ENCODE results near the gene KLK5. TPM values are rescaled to one million over a fixed set of nuclear protein-coding genes. Genes with fewer than 3 reads are reported as not detected.

KLK5 gene
- total RNA-seq, 1 experiment from 2014 or later = not detected

DNA sequence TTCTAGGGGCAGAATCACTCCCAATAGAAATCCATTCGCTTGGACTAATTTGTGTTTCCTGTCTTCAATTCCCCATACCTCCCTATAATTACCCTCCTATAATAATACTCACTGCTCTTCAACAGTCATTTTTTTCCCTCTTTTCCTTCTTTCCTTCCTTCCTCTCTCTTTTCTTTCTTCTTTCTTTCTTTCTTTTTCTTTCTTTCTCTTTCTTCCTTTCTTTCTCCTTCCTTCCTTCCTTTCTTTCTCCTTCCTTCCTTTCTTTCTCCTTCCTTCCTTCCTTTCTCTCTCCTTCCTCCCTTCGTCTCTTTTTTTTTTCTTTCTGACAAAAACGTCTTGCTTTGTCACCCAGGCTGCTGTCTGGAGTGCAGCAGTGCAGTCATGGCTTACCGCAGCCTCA, 8.0 kb downstream of the KLK5 start:
- H3K9me3 ChIP-seq = no peaks in the 10 kb centered on the region
- TF ChIP-seq, protein P1, sequence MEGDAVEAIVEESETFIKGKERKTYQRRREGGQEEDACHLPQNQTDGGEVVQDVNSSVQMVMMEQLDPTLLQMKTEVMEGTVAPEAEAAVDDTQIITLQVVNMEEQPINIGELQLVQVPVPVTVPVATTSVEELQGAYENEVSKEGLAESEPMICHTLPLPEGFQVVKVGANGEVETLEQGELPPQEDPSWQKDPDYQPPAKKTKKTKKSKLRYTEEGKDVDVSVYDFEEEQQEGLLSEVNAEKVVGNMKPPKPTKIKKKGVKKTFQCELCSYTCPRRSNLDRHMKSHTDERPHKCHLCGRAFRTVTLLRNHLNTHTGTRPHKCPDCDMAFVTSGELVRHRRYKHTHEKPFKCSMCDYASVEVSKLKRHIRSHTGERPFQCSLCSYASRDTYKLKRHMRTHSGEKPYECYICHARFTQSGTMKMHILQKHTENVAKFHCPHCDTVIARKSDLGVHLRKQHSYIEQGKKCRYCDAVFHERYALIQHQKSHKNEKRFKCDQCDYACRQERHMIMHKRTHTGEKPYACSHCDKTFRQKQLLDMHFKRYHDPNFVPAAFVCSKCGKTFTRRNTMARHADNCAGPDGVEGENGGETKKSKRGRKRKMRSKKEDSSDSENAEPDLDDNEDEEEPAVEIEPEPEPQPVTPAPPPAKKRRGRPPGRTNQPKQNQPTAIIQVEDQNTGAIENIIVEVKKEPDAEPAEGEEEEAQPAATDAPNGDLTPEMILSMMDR (IDR thresholded peaks at IDR 0.05; ENCODE audit: insufficient read depth in 1 of 2, low read depth in 1 of 2, low read length in 1 of 2, severe bottlenecking in 1 of 2, unreplicated experiment in 1 of 2) = no peak
- POLR2A ChIA-PET = no interaction called here
- CTCF ChIA-PET = no interaction called here
- no peaks in the 10 kb centered on the region for H3K4me1 ChIP-seq
- Mint-ChIP-seq H3K27me3 (ENCODE audit: insufficient read depth, unreplicated experiment) (peaks cover 17% of the 10 kb centered on the region), H3K9me3 (ENCODE audit: unreplicated experiment) (peaks cover 16% of the 10 kb centered on the region), H3K4me3 (ENCODE audit: unreplicated experiment) (no peak overlapping the region), H3K4me1 (ENCODE audit: low read depth, unreplicated experiment) (no peaks in the 10 kb centered on the region), H3K27ac (ENCODE audit: unreplicated experiment) (no peak overlapping the region), H3K36me3 (ENCODE audit: insufficient read depth, unreplicated experiment) (no peaks in the 10 kb centered on the region)
- H3K4me3 ChIP-seq (ENCODE audit: low read depth, low read length) = no peak overlapping the region
- BruUV-seq (replicated peaks) = no TSS peak
- intact Hi-C loops (cut with micrococcal nuclease; ENCODE audit: unreplicated experiment) = no loop called here
- H3K27me3 ChIP-seq (replicated peaks; ENCODE audit: control insufficient read depth, insufficient read depth, low read length) = no peaks in the 10 kb centered on the region
- no peak for DNase-seq
- H3K36me3 ChIP-seq (ENCODE audit: control insufficient read depth, insufficient read depth, low read length) = no peaks in the 10 kb centered on the region

DNA sequence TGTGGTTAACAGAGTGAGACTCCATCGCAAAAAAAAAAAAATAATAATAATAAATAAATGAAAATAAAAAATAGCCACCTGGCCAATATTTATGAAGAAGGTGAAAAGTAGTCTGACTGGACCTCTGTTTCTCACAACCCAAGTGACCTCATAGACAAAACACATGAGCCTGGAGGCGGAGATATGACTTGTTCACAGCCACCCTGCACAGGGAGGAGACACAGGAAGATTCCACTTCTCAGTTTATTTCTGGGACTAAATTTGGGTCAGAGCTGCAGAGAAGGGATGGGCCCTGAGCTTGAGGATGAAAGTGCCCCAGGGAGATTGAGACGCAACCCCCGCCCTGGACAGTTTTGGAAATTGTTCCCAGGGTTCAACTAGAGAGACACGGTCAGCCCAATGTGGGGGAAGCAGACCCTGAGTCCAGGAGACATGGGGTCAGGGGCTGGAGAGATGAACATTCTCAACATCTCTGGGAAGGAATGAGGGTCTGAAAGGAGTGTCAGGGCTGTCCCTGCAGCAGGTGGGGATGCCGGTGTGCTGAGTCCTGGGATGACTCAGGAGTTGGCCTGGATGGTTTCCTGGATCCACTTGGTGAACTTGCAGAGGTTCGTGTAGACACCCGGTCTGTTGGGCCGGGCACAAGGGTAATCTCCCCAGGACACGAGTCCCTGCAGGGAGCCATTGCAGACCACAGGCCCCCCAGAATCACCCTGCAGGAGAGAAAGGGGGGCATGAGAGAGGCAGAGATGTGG, 9.6 kb downstream of the KLK5 start:
- H3K9me3 ChIP-seq = no peaks in the 10 kb centered on the region
- TF ChIP-seq, protein P1 (IDR thresholded peaks at IDR 0.05; ENCODE audit: insufficient read depth in 1 of 2, low read depth in 1 of 2, low read length in 1 of 2, severe bottlenecking in 1 of 2, unreplicated experiment in 1 of 2) = no peak
- H3K9me3 Mint-ChIP-seq (ENCODE audit: unreplicated experiment) = peaks cover 16% of the 10 kb centered on the region
- H3K4me3 Mint-ChIP-seq (ENCODE audit: unreplicated experiment) = no peak overlapping the region
- no peaks in the 10 kb centered on the region for H3K36me3 ChIP-seq (ENCODE audit: control insufficient read depth, insufficient read depth, low read length)
- H3K27me3 Mint-ChIP-seq (ENCODE audit: insufficient read depth, unreplicated experiment) = peaks cover 14% of the 10 kb centered on the region
- no peak overlapping the region for H3K27ac Mint-ChIP-seq (ENCODE audit: unreplicated experiment)
- no peaks in the 10 kb centered on the region for H3K36me3 Mint-ChIP-seq (ENCODE audit: insufficient read depth, unreplicated experiment)
- intact Hi-C loops (cut with micrococcal nuclease; ENCODE audit: unreplicated experiment) = no loop called here
- BruUV-seq (replicated peaks) = no TSS peak
- no peak for DNase-seq
- H3K27me3 ChIP-seq (replicated peaks; ENCODE audit: control insufficient read depth, insufficient read depth, low read length) = no peaks in the 10 kb centered on the region
- POLR2A ChIA-PET = no interaction called here
- no peaks in the 10 kb centered on the region for H3K4me1 ChIP-seq
- H3K4me3 ChIP-seq (ENCODE audit: low read depth, low read length) = no peak overlapping the region
- CTCF ChIA-PET = no interaction called here
- H3K4me1 Mint-ChIP-seq (ENCODE audit: low read depth, unreplicated experiment) = no peaks in the 10 kb centered on the region

DNA sequence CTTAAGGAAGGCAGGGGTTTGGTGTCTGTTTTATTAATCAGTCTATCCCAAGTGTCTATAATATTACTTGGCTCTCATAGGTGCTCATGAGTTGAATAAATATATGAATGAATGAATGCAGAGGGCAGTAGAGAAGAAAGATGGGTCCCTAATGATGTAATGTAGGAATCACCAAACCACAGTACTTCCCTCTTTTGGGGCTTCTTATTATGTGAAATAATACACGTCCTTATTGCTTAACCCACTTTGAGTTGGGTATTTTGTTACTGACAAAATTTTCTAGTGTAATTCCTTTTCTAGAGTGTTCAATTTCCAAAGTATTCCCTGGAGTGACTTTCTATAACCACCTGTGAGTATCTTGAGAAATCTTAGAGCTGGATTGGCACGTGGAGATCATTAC, 13.2 kb downstream of the KLK5 start:
- H3K4me1 ChIP-seq = no peaks in the 10 kb centered on the region
- Mint-ChIP-seq H3K9me3 (ENCODE audit: unreplicated experiment) (peaks cover 16% of the 10 kb centered on the region), H3K27me3 (ENCODE audit: insufficient read depth, unreplicated experiment) (peaks cover 13% of the 10 kb centered on the region), H3K27ac (ENCODE audit: unreplicated experiment) (no peak overlapping the region), H3K4me3 (ENCODE audit: unreplicated experiment) (no peak overlapping the region), H3K4me1 (ENCODE audit: low read depth, unreplicated experiment) (no peaks in the 10 kb centered on the region), H3K36me3 (ENCODE audit: insufficient read depth, unreplicated experiment) (no peaks in the 10 kb centered on the region)
- TF ChIP-seq, protein P1 (IDR thresholded peaks at IDR 0.05; ENCODE audit: insufficient read depth in 1 of 2, low read depth in 1 of 2, low read length in 1 of 2, severe bottlenecking in 1 of 2, unreplicated experiment in 1 of 2) = no peak
- BruUV-seq (replicated peaks) = no TSS peak
- intact Hi-C loops (cut with micrococcal nuclease; ENCODE audit: unreplicated experiment) = no loop called here
- ChIA-PET POLR2A (no interaction called here), CTCF (no interaction called here)
- H3K36me3 ChIP-seq (ENCODE audit: control insufficient read depth, insufficient read depth, low read length) = no peaks in the 10 kb centered on the region
- no peak for DNase-seq
- H3K27me3 ChIP-seq (replicated peaks; ENCODE audit: control insufficient read depth, insufficient read depth, low read length) = no peaks in the 10 kb centered on the region
- H3K4me3 ChIP-seq (ENCODE audit: low read depth, low read length) = no peak overlapping the region
- H3K9me3 ChIP-seq = no peaks in the 10 kb centered on the region
